Activated CD4-positive, alpha-beta memory T cell treated with anti-CD3 and anti-CD28 coated beads for 36 hours (primary cell): ENCODE measurements around the gene RAB19. TPM values are rescaled to one million over a fixed set of nuclear protein-coding genes. Genes with fewer than 3 reads are reported as not detected.

ENCODE experiments used
- CTCF ChIA-PET: fragments of 350-600 bp; sonication (Branson Sonifier 250); formaldehyde crosslinking; loops from one replicate; lab custom pipeline; 2021; ENCODE audit warnings: antibody characterized with exemption, inconsistent platforms; lab: Charles Lee
- POLR2A ChIA-PET: fragments of 350-600 bp; sonication (Branson Sonifier 250); formaldehyde crosslinking; loops from one replicate; lab custom pipeline; 2021; ENCODE audit warnings: antibody characterized with exemption; lab: Charles Lee
- DNase-seq: peaks from one replicate; pipeline ENCODE4 v3.0.0-alpha.2; 2020
- H3K27ac Mint-ChIP-seq: one replicate; pipeline ENCODE4 v1.8.0; 2021; ENCODE audit warnings: mixed read lengths
- H3K27me3 Mint-ChIP-seq: one replicate; pipeline ENCODE4 v1.8.0; 2021; ENCODE audit warnings: mixed read lengths
- H3K36me3 Mint-ChIP-seq: one replicate; pipeline ENCODE4 v1.8.0; 2021; ENCODE audit warnings: mixed read lengths
- H3K4me1 Mint-ChIP-seq: one replicate; pipeline ENCODE4 v1.8.0; 2021; ENCODE audit warnings: low read depth, mixed read lengths
- H3K4me3 Mint-ChIP-seq: one replicate; pipeline ENCODE4 v1.8.0; 2021; ENCODE audit warnings: mild to moderate bottlenecking, mixed read lengths
- H3K9me3 Mint-ChIP-seq: one replicate; pipeline ENCODE4 v1.8.0; 2021; ENCODE audit warnings: mixed read lengths
- intact Hi-C: fragments of 100-400 bp; cut with micrococcal nuclease; formaldehyde crosslinking; loops from one replicate; pipeline ENCODE4 v1.15.1; 2023
- total RNA-seq, 2 experiments: library from RNA; stranded (reverse); gene quantifications; one replicate each; pipeline ENCODE4 v1.2.3, GENCODE V29; 2021

Gene RAB19
- total RNA-seq, 2 experiments from 2014 or later, result 13.3 to 14.5 TPM

GRCh38 chr7:140454657-140455015, 50.8 kb downstream of the RAB19 start:
- Mint-ChIP-seq H3K9me3 (no peaks in the 10 kb centered on the region), H3K4me3 (no peak overlapping the region), H3K36me3 (peaks cover 57% of the 10 kb centered on the region), H3K4me1 (peaks cover 64% of the 10 kb centered on the region), H3K27me3 (no peaks in the 10 kb centered on the region), H3K27ac (peak overlapping the region; percentile 87)
- intact Hi-C loops, result loop anchor here (1.0 to 5.0 kb wide), 3 partner anchors 22 to 78 kb away; partner anchors contain the start of gene RAB19
- CTCF ChIA-PET, result interaction anchor here (1.3 to 2.0 kb wide), 5 partner anchors 11 to 558 kb away, joined by 3 to 10 read pairs (median 5); no protein-coding TSS in a partner anchor
- DNase-seq, result no peak
- POLR2A ChIA-PET, result interaction anchor here (1.3 to 2.3 kb wide), 4 partner anchors 8 to 79 kb away, joined by 3 to 10 read pairs (median 5); partner anchors contain the start of gene SLC37A3

GRCh38 chr7:140455743-140456142, 51.9 kb downstream of the RAB19 start:
- Mint-ChIP-seq H3K4me3 (no peak overlapping the region), H3K27me3 (no peaks in the 10 kb centered on the region), H3K4me1 (peaks cover 57% of the 10 kb centered on the region), H3K36me3 (peaks cover 60% of the 10 kb centered on the region), H3K9me3 (no peaks in the 10 kb centered on the region), H3K27ac (peak overlapping the region; percentile 87)
- POLR2A ChIA-PET, result interaction anchor here (1.3 to 2.3 kb wide), 2 partner anchors 7 to 80 kb away, joined by 3 to 10 read pairs; no protein-coding TSS in a partner anchor
- intact Hi-C loops, result loop anchor here (2.0 kb wide), 1 partner anchor 21 kb away; no protein-coding TSS in a partner anchor
- CTCF ChIA-PET, result interaction anchor here (1.0 to 2.0 kb wide), 5 partner anchors 9 to 197 kb away, joined by 3 to 10 read pairs (median 5); no protein-coding TSS in a partner anchor
- no peak for DNase-seq

DNA sequence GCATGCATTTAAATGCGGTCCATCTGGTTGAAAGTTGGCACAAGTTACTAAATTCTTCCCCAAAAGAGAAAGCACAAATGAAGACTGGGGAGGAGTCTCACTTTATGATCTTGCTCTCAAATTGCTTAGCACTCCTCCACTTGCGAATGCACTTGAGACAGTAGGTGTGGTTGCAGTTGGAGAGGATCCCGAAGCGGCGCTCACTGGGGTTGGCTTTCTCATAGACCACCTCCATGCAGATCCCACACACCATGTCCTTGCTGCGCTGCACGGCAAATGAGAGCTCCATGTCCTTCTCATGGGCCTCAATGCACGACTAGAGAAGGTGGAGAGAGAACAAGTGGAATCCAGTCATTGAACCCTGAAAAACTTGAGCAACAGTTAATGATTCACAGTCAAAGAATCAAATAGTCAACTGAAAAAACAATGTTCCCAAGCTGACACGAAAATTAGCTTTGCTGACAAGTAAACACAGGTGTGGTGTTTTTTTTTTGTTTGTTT, 52.7 kb downstream of the RAB19 start:
- H3K27me3 Mint-ChIP-seq, result no peaks in the 10 kb centered on the region
- H3K36me3 Mint-ChIP-seq, result peaks cover 66% of the 10 kb centered on the region
- ChIA-PET POLR2A (no interaction called here), CTCF (interaction anchor here (2.0 kb wide), 1 partner anchor 13 kb away, joined by 10 read pairs; no protein-coding TSS in a partner anchor)
- H3K4me1 Mint-ChIP-seq, result peaks cover 51% of the 10 kb centered on the region
- H3K9me3 Mint-ChIP-seq, result no peaks in the 10 kb centered on the region
- intact Hi-C loops, result no loop called here
- no peak overlapping the region for H3K4me3 Mint-ChIP-seq
- H3K27ac Mint-ChIP-seq, result peak overlapping the region; percentile 40
- no peak for DNase-seq

- POLR2A ChIA-PET, result no interaction called here
- intact Hi-C loops, result no loop called here
- no peak overlapping the region for H3K4me3 Mint-ChIP-seq
- CTCF ChIA-PET, result no interaction called here
- H3K4me1 Mint-ChIP-seq, result peaks cover 48% of the 10 kb centered on the region
- no peak for DNase-seq
- no peaks in the 10 kb centered on the region for H3K27me3 Mint-ChIP-seq
- H3K36me3 Mint-ChIP-seq, result peaks cover 61% of the 10 kb centered on the region
- peak overlapping the region; percentile 49 for H3K27ac Mint-ChIP-seq
- no peaks in the 10 kb centered on the region for H3K9me3 Mint-ChIP-seq
Measured at GRCh38 chr7:140458201-140458600, 54.3 kb downstream of the RAB19 start.

DNA sequence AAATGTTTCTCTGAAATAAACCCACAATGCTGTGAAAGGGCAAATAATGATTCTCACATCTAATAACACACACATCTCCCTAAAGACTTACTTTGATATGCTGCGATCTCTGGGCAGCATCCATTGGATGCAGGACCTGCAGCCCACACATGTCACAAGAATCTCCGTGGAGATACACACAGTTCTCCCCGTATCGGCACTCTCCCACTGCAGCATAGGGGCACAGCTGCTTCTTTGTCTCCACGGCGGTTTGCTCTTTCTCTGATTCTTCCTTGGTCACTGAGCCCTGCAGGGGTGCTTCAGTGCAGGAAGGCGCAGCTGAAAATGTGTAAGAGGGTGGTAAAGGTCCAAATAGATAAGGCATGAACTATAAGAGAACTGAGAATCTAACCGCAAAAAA, 55.1 kb downstream of the RAB19 start:
- Mint-ChIP-seq H3K36me3 (peaks cover 56% of the 10 kb centered on the region), H3K4me3 (no peak overlapping the region), H3K4me1 (peaks cover 44% of the 10 kb centered on the region), H3K27me3 (no peaks in the 10 kb centered on the region), H3K27ac (peak overlapping the region; percentile 35), H3K9me3 (no peaks in the 10 kb centered on the region)
- DNase-seq, result no peak
- ChIA-PET POLR2A (no interaction called here), CTCF (no interaction called here)
- intact Hi-C loops, result no loop called here

- H3K4me1 Mint-ChIP-seq, result peaks cover 24% of the 10 kb centered on the region
- peak overlapping the region; percentile 18 for H3K27ac Mint-ChIP-seq
- H3K4me3 Mint-ChIP-seq, result no peak overlapping the region
- ChIA-PET POLR2A (interaction anchor here (1.1 to 2.8 kb wide), 2 partner anchors 8 to 14 kb away, joined by 3 to 16 read pairs; no protein-coding TSS in a partner anchor), CTCF (interaction anchor here (0.8 to 1.8 kb wide), 3 partner anchors 13 to 24 kb away, joined by 3 to 7 read pairs (median 3); no protein-coding TSS in a partner anchor)
- intact Hi-C loops, result no loop called here
- no peaks in the 10 kb centered on the region for H3K9me3 Mint-ChIP-seq
- peaks cover 31% of the 10 kb centered on the region for H3K36me3 Mint-ChIP-seq
- DNase-seq, result no peak
- no peaks in the 10 kb centered on the region for H3K27me3 Mint-ChIP-seq
Measured at GRCh38 chr7:140463111-140463510, 59.3 kb downstream of the RAB19 start.

DNA sequence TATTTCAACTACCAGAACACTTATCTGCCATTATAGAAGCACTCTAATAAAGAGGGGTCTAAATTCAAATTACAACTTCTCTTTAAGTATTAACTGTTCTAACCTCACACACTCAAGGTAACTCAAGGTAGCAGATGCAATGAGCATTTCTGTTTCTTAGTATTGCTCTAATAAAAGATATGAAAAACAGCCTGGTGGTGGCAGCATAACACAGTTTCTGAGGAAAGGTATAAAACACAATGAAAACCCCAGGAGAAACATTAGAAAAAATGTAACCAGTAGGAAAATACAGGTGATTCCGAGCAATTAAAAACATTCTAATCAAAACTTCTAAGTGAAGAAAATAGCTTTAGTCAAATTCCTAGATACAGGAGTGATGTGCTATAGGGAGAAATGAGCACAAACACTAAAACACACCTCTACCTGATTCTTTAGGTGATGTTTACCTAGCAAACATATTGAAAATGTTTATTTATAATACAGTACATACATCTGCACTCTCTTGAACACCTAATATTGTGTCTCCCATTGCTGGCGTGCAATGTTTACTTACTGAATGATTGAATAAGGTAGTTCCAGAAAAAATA, 72.0 kb downstream of the RAB19 start:
- Mint-ChIP-seq H3K9me3 (no peaks in the 10 kb centered on the region), H3K4me1 (peaks cover 35% of the 10 kb centered on the region), H3K27me3 (no peaks in the 10 kb centered on the region), H3K36me3 (peaks cover 8% of the 10 kb centered on the region), H3K4me3 (peak overlapping the region; percentile 57), H3K27ac (peak overlapping the region; percentile 76)
- DNase-seq, result peak; percentile 45
- intact Hi-C loops, result loop anchor here (1.0 to 5.0 kb wide), 6 partner anchors 17 to 449 kb away; partner anchors contain the start of gene BRAF
- ChIA-PET CTCF (interaction anchor here (0.6 to 4.2 kb wide), 11 partner anchors 13 to 539 kb away, joined by 3 to 48 read pairs (median 3); partner anchors contain the start of gene MRPS33), POLR2A (interaction anchor here (1.8 to 2.7 kb wide), 2 partner anchors 10 to 12 kb away, joined by 10 to 16 read pairs; no protein-coding TSS in a partner anchor)

DNA sequence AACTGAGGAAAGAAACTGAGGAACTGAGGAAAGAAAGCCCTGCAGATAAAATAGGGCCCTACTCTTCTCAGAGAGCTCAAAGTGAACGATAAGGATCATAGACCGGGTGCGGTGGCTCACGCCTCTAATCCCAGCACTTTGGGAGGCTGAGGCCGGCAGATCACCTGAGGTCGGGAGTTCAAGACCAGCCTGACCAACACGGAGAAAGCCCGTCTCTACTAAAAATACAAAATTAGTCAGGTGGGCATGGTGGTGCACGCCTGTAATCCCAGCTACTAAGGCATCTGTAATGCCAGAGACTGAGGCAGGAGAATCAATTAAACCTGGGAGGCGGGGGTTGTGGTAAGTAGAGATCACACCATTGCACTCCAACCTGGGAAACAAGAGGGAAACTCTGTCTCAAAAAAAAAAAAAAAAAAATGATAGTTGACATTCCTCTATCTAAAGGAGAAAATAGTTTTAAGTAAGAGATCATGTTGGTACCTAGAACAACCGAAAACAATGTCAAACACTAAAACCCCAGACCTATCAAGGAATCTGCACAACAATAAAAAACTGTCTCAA, 72.9 kb downstream of the RAB19 start:
- H3K4me3 Mint-ChIP-seq, result peak overlapping the region; percentile 83
- intact Hi-C loops, result loop anchor here (1.0 to 5.0 kb wide), 7 partner anchors 22 to 448 kb away; partner anchors contain the start of gene BRAF
- H3K27ac Mint-ChIP-seq, result peak overlapping the region; percentile 76
- H3K9me3 Mint-ChIP-seq, result no peaks in the 10 kb centered on the region
- no peaks in the 10 kb centered on the region for H3K27me3 Mint-ChIP-seq
- peaks cover 7% of the 10 kb centered on the region for H3K36me3 Mint-ChIP-seq
- ChIA-PET POLR2A (interaction anchor here (0.6 to 2.7 kb wide), 17 partner anchors 9 to 1117 kb away, joined by 3 to 16 read pairs (median 6); partner anchors contain the start of genes ADCK2, LUC7L2, NDUFB2 and SLC37A3), CTCF (interaction anchor here (0.7 to 4.2 kb wide), 11 partner anchors 10 to 538 kb away, joined by 3 to 48 read pairs (median 4); partner anchors contain the start of genes MRPS33 and SLC37A3)
- no peak for DNase-seq
- peaks cover 34% of the 10 kb centered on the region for H3K4me1 Mint-ChIP-seq

Other genes starting within 250 kb of the RAB19 start
- 10 to 100 TPM; 23.4 to 24.5 TPM for gene KDM7A, start 227.1 kb upstream of the RAB19 start, total RNA-seq
- 10 to 100 TPM; 74.5 to 74.7 TPM for gene SLC37A3, start 5.5 kb upstream of the RAB19 start, total RNA-seq
- gene MKRN1, start 75.4 kb downstream of the RAB19 start, total RNA-seq, result 100 to 1,000 TPM; 104 to 106 TPM
- gene DENND2A, start 236.8 kb downstream of the RAB19 start, total RNA-seq, result not detected